ENCODE measurements around the gene SLC5A2. TPM values are rescaled to one million over a fixed set of nuclear protein-coding genes. Genes with fewer than 3 reads are reported as not detected.
"Not testable (repeated sequence)": the region's sequence is repeated elsewhere in the genome, so short reads cannot be mapped to it uniquely, and the experiment has no call there.

Gene SLC5A2
- total and polyA plus RNA-seq, 4 experiments from 2014 or later = 0.12 to 4.5 (median 2.8) TPM

DNA sequence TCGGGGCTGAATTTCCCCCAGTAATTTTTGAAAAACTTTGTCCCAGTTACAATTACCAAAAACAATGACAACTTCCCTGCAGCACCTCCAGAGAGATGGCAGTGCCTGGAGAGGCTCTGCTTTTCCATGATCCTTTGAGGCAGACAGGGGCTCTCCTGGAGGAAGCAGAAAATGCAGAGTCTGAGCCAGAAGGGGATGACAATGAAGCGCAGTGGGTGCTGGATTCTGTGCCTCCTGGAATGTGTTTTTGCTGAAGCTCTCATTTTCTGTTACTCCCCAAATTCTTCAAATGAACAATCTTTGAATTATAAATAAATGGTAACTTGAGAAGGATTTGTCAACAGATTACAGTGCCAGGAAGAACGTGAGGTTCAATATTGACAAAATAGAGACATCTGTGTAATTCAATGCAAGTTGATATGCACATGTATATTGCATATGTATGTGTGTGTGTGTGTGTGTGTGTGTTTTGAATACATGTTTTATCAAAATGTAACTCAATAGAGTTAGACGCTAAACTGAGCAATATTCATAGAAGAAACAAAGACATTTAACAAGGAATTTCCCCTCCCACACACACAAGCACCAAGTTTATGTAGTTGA, 35.0 kb downstream of the SLC5A2 start:
- Histone ChIP-seq H3K36me3 (ENCODE audit: insufficient read depth, low read length) (no peaks in the 10 kb centered on the region), H3K4me1 (ENCODE audit: insufficient read depth, low read length) (no peaks in the 10 kb centered on the region), H3K4me3 (ENCODE audit: low read length in 2 of 2) (no peak overlapping the region), H3K9me3 (ENCODE audit: control insufficient read depth in 1 of 2, low read length in 2 of 2) (no peaks in the 10 kb centered on the region), H3K27ac (ENCODE audit: low read depth, low read length) (no peak overlapping the region), H3K27me3 (ENCODE audit: insufficient read depth, low read length) (no peaks in the 10 kb centered on the region)
- H3K9me3 Mint-ChIP-seq = peaks cover 0 to 14% (median 8%) of the 10 kb centered on the region in 8 donors
- H3K27me3 Mint-ChIP-seq = peaks cover 0 to 8% of the 10 kb centered on the region in 2 donors
- no peak overlapping the region for H3K27ac Mint-ChIP-seq
- ChIA-PET CTCF (ENCODE audit: partially characterized antibody) (no interaction called here), POLR2A (ENCODE audit: partially characterized antibody) (no interaction called here)
- DNase-seq = no peak
- intact Hi-C loops (cut with micrococcal nuclease) = no loop called here
- H3K36me3 Mint-ChIP-seq = peaks cover 0 to 10% of the 10 kb centered on the region in 2 donors
- H3K4me1 Mint-ChIP-seq = peaks cover 0 to under 1% (median 0%) of the 10 kb centered on the region in 4 donors
- H3K4me3 Mint-ChIP-seq = no peak overlapping the region

DNA sequence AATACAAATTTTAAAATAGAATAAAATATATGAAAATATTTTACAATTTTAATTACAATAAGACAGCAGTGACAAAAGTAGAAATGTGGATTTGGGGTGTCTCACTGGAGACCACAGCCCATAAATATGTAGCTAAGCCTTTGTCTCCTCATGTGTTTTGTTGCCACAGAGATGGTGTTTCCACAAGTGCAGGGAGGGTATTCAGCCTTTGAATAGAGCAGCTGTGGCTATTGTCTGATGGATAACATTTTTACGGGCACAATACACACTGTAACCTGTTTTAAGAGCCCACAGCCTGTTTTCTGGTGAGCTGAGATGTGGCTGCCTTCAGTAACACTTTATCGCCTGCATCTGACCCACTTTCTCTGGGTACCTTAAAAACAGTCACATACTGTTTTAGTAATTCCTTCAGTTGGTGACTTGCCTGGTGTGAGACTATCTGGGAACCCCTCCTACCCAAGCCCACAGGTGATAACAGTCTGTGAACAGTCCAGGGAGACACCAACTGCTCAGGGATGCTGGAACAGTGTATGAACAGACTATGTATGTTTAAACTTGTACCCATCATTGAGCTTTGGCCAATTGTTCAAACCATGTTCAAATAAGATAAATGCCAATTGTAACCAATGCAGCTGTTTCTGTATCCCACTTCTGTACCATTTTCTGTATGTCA, 37.0 kb downstream of the SLC5A2 start:
- Histone ChIP-seq H3K4me3 (ENCODE audit: low read length in 2 of 2) (no peak overlapping the region), H3K4me1 (ENCODE audit: insufficient read depth, low read length) (no peaks in the 10 kb centered on the region), H3K9me3 (ENCODE audit: control insufficient read depth in 1 of 2, low read length in 2 of 2) (no peaks in the 10 kb centered on the region), H3K36me3 (ENCODE audit: insufficient read depth, low read length) (no peaks in the 10 kb centered on the region), H3K27me3 (ENCODE audit: insufficient read depth, low read length) (no peaks in the 10 kb centered on the region), H3K27ac (ENCODE audit: low read depth, low read length) (no peak overlapping the region)
- ChIA-PET CTCF (ENCODE audit: partially characterized antibody) (no interaction called here), POLR2A (ENCODE audit: partially characterized antibody) (no interaction called here)
- Mint-ChIP-seq H3K4me1 (no peaks in the 10 kb centered on the region), H3K9me3 (peaks cover 0 to 14% (median 8%) of the 10 kb centered on the region in 8 donors), H3K36me3 (peaks cover 0 to 10% of the 10 kb centered on the region in 2 donors), H3K27ac (no peak overlapping the region), H3K27me3 (peaks cover 0 to 8% of the 10 kb centered on the region in 2 donors), H3K4me3 (no peak overlapping the region)
- no peak for DNase-seq
- intact Hi-C loops (cut with micrococcal nuclease) = no loop called here

DNA sequence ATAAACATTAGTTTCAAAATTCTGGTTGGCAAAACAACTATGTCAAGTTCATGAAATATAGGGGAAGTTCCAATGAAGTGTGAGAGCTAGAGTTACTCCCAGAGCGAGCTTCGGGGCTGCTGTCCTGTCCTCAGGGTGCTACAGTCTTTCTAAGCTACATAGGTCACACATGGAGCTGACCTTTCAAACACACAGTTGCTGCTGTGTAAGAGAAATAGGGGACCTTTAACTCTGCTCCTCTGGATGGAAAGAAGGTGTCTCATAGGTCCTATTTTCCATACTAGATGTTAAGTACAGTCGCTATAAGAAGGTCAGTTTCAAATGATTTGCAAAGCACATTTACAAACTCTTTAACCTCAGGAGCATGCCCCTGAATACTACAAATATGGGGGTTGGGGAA, 38.4 kb downstream of the SLC5A2 start:
- intact Hi-C loops (cut with micrococcal nuclease) = no loop called here
- no peak overlapping the region for H3K27ac Mint-ChIP-seq
- no peaks in the 10 kb centered on the region for H3K9me3 ChIP-seq (ENCODE audit: control insufficient read depth in 1 of 2, low read length in 2 of 2)
- no peaks in the 10 kb centered on the region for H3K36me3 ChIP-seq (ENCODE audit: insufficient read depth, low read length)
- no peak overlapping the region for H3K4me3 ChIP-seq (ENCODE audit: low read length in 2 of 2)
- H3K4me3 Mint-ChIP-seq = no peak overlapping the region
- ChIA-PET POLR2A (ENCODE audit: partially characterized antibody) (no interaction called here), CTCF (ENCODE audit: partially characterized antibody) (interaction anchor here (0.7 kb wide), 1 partner anchor 190 kb away, joined by 3 read pairs; no protein-coding TSS in a partner anchor)
- no peak for DNase-seq
- no peak overlapping the region for H3K27ac ChIP-seq (ENCODE audit: low read depth, low read length)
- H3K27me3 ChIP-seq (ENCODE audit: insufficient read depth, low read length) = no peaks in the 10 kb centered on the region
- H3K9me3 Mint-ChIP-seq = peaks cover 0 to 14% (median 8%) of the 10 kb centered on the region in 8 donors
- no peaks in the 10 kb centered on the region for H3K4me1 ChIP-seq (ENCODE audit: insufficient read depth, low read length)
- H3K36me3 Mint-ChIP-seq = peaks cover 0 to 10% of the 10 kb centered on the region in 2 donors
- H3K4me1 Mint-ChIP-seq = no peaks in the 10 kb centered on the region
- H3K27me3 Mint-ChIP-seq = peaks cover 0 to 6% of the 10 kb centered on the region in 2 donors

DNA sequence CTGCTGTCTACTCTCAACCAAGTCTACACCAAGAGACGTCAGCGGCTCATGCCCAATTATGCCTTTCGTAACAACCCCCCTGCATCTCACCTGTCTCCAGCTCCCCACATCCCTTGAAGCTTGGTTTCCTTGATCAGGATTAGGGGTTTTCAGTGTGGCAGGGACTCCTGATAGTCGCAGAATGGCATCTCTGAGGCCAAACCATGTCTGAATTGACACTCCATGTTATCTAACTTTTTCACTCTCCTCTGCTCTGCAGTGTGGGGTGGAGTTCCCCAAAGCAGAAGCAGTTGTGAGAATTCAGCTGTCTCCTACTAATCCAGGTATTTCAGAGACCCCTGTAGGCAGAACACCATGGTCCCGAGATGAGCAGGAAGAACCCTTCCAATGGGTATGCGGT, 39.1 kb downstream of the SLC5A2 start:
- Histone ChIP-seq H3K9me3 (ENCODE audit: control insufficient read depth in 1 of 2, low read length in 2 of 2) (no peaks in the 10 kb centered on the region), H3K4me3 (ENCODE audit: low read length in 2 of 2) (no peak overlapping the region), H3K27me3 (ENCODE audit: insufficient read depth, low read length) (no peaks in the 10 kb centered on the region), H3K4me1 (ENCODE audit: insufficient read depth, low read length) (no peaks in the 10 kb centered on the region), H3K27ac (ENCODE audit: low read depth, low read length) (no peak overlapping the region), H3K36me3 (ENCODE audit: insufficient read depth, low read length) (no peaks in the 10 kb centered on the region)
- H3K9me3 Mint-ChIP-seq = peaks cover 0 to 12% (median 7%) of the 10 kb centered on the region in 8 donors
- intact Hi-C loops (cut with micrococcal nuclease) = no loop called here
- H3K27me3 Mint-ChIP-seq = peaks cover 0 to 3% of the 10 kb centered on the region in 2 donors
- no peak overlapping the region for H3K4me3 Mint-ChIP-seq
- ChIA-PET CTCF (ENCODE audit: partially characterized antibody) (interaction anchor here (0.7 kb wide), 1 partner anchor 189 kb away, joined by 3 read pairs; no protein-coding TSS in a partner anchor), POLR2A (ENCODE audit: partially characterized antibody) (no interaction called here)
- H3K27ac Mint-ChIP-seq = no peak overlapping the region
- peaks cover 0 to 8% of the 10 kb centered on the region in 2 donors for H3K36me3 Mint-ChIP-seq
- DNase-seq = no peak
- H3K4me1 Mint-ChIP-seq = no peaks in the 10 kb centered on the region

DNA sequence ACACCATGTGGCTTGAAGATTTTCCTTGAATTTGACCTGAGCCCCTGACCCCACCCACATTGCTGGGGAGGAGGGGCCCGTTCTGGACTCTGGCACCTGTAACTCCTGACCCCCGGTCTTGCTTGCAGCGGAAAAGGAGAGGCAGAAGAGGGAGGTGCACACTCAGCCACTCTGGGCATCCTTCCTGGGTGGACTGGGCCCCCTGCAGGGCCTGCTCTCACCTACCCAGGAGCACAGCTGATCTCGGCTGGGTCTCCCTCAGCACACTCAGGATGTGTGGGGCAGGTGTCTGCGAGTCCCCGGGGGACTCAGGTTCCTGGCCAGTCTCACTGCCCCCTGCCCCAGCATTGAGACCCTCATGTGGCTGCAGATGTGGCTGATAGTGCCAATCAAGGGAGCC, 40.8 kb downstream of the SLC5A2 start:
- H3K4me1 Mint-ChIP-seq; intact Hi-C loops (cut with micrococcal nuclease); CTCF ChIA-PET (ENCODE audit: partially characterized antibody); H3K27me3 ChIP-seq (ENCODE audit: insufficient read depth, low read length); H3K27me3 Mint-ChIP-seq; POLR2A ChIA-PET (ENCODE audit: partially characterized antibody); H3K27ac Mint-ChIP-seq; H3K4me3 Mint-ChIP-seq; H3K9me3 ChIP-seq (ENCODE audit: control insufficient read depth in 1 of 2, low read length in 2 of 2); H3K4me3 ChIP-seq (ENCODE audit: low read length in 2 of 2); H3K27ac ChIP-seq (ENCODE audit: low read depth, low read length); H3K4me1 ChIP-seq (ENCODE audit: insufficient read depth, low read length); H3K36me3 Mint-ChIP-seq; DNase-seq; H3K9me3 Mint-ChIP-seq; H3K36me3 ChIP-seq (ENCODE audit: insufficient read depth, low read length): not testable (repeated sequence)

DNA sequence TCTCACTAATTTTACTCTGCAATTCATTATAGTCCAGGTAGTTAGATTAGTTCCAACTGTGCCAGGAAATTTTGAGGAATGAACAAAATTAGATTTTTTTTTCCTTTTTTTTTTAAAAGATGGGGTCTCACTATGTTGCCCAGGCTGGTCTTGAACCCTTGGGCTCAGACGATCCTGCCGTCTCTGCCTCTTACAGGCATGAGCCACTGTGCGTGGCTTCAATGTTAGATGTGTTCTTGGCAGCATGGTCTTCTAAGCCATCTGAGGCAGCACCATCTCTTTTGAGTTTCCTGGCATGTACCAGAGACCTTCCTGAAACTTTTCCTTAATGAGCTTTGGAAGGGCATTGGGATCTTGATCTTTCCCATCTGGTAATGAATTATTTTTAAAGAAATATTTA, 42.2 kb downstream of the SLC5A2 start:
- Histone ChIP-seq H3K27ac (ENCODE audit: low read depth, low read length) (no peak overlapping the region), H3K4me3 (ENCODE audit: low read length in 2 of 2) (no peak overlapping the region), H3K9me3 (ENCODE audit: control insufficient read depth in 1 of 2, low read length in 2 of 2) (no peaks in the 10 kb centered on the region), H3K27me3 (ENCODE audit: insufficient read depth, low read length) (peaks cover 11% of the 10 kb centered on the region), H3K36me3 (ENCODE audit: insufficient read depth, low read length) (no peaks in the 10 kb centered on the region), H3K4me1 (ENCODE audit: insufficient read depth, low read length) (no peaks in the 10 kb centered on the region)
- Mint-ChIP-seq H3K4me1 (peaks cover 0 to 10% (median 5%) of the 10 kb centered on the region in 4 donors), H3K4me3 (no peak overlapping the region), H3K27ac (no peak overlapping the region), H3K27me3 (peaks cover 12 to 14% of the 10 kb centered on the region in 2 donors), H3K36me3 (no peaks in the 10 kb centered on the region), H3K9me3 (no peaks in the 10 kb centered on the region)
- no peak for DNase-seq
- CTCF ChIA-PET (ENCODE audit: partially characterized antibody) = no interaction called here
- POLR2A ChIA-PET (ENCODE audit: partially characterized antibody) = no interaction called here
- intact Hi-C loops (cut with micrococcal nuclease) = no loop called here

DNA sequence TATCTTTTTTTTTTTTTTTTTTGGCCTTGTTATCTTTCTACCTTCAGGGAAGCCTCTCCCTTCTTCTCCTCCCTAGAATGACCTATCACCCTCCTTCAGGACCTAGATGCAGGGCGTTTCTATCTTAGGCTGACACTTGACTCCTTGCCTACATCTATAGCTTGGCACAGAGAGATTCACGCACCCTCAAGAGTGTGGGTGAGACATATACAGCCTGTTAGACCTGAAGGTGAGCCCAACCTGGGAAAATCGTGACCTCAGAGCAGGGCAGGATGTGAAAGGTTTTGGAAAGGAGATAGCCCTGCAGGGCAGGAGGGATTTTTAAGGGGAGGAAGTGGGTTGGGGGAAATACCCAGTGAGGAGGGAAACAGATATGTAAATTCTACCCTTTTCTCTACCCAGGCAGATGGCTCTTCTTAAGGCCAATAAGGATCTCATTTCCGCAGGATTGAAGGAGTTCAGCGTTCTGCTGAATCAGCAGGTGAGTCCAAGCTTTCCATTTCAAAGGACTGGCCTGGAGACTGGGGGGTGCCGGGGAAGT, 44.9 kb downstream of the SLC5A2 start, which contains the start of gene AHSP:
Gene AHSP, plus strand, starts transcription at position 167 of the 541 bp plus-strand sequence. Its CDS starts 240 bp downstream, at position 407.
- peaks cover 0 to 12% (median 5%) of the 10 kb centered on the region in 4 donors for H3K4me1 Mint-ChIP-seq
- Histone ChIP-seq H3K27me3 (ENCODE audit: insufficient read depth, low read length) (peaks cover 11% of the 10 kb centered on the region), H3K4me1 (ENCODE audit: insufficient read depth, low read length) (no peaks in the 10 kb centered on the region), H3K4me3 (ENCODE audit: low read length in 2 of 2) (no peak within 1 kb of the TSS), H3K36me3 (ENCODE audit: insufficient read depth, low read length) (no peaks in the 10 kb centered on the region), H3K27ac (ENCODE audit: low read depth, low read length) (no peak within 1 kb of the TSS), H3K9me3 (ENCODE audit: control insufficient read depth in 1 of 2, low read length in 2 of 2) (no peaks in the 10 kb centered on the region)
- ChIA-PET POLR2A (ENCODE audit: partially characterized antibody) (interaction anchor here (2.0 kb wide), 1 partner anchor 19 kb away, joined by 5 read pairs; the partner anchor contains the start of gene RUSF1), CTCF (ENCODE audit: partially characterized antibody) (no interaction called here)
- intact Hi-C loops (cut with micrococcal nuclease) = no loop called here
- H3K4me3 Mint-ChIP-seq = peak within 1 kb of the TSS in 1 of 8 donors; percentile 28
- H3K27ac Mint-ChIP-seq = no peak within 1 kb of the TSS
- DNase-seq = no peak
- peaks cover 12 to 14% of the 10 kb centered on the region in 2 donors for H3K27me3 Mint-ChIP-seq
- H3K9me3 Mint-ChIP-seq = no peaks in the 10 kb centered on the region
- no peaks in the 10 kb centered on the region for H3K36me3 Mint-ChIP-seq
